GM23338 (cell line): Measurements from ENCODE around the gene DONSON. TPM values are rescaled to one million over a fixed set of nuclear protein-coding genes. Genes with fewer than 3 reads are reported as not detected.

Source experiments
- ATAC-seq: fragments of 200-7000 bp; cut with Tn5 transposase; 3 replicates; pipeline ENCODE4 v1.9.1; 2020
- DNase-seq: peaks from one replicate; pipeline ENCODE4 v3.0.0-alpha.2; 2015; ENCODE audit warnings: low spot score
- H2AFZ ChIP-seq: fragments of 200-600 bp; sonication (generic); 2 replicates; pipeline ENCODE4 v1.8.0; 2016; ENCODE audit warnings: antibody characterized with exemption, mild to moderate bottlenecking, moderate library complexity
- H3F3A ChIP-seq: fragments of 200-600 bp; sonication (generic); replicated peaks from 2 replicates; pipeline ENCODE4 v1.8.0; 2017; ENCODE audit warnings: antibody characterized with exemption, mixed run types, low read depth
- H3K27ac ChIP-seq: fragments of 200-600 bp; sonication (generic); 2 replicates; pipeline ENCODE4 v1.6.1; 2016; ENCODE audit warnings: low read depth
- H3K27me3 ChIP-seq: fragments of 200-600 bp; sonication (generic); 2 replicates; pipeline ENCODE4 v1.8.0; 2016; ENCODE audit warnings: mild to moderate bottlenecking, mixed run types, moderate library complexity; ENCODE audit not compliant: insufficient read depth
- H3K36me3 ChIP-seq: fragments of 200-600 bp; sonication (generic); 2 replicates; pipeline ENCODE4 v1.8.0; 2016; ENCODE audit warnings: mild to moderate bottlenecking; ENCODE audit not compliant: insufficient read depth
- H3K4me1 ChIP-seq: fragments of 200-600 bp; sonication (generic); 2 replicates; pipeline ENCODE4 v1.8.0; 2016; ENCODE audit warnings: mild to moderate bottlenecking, moderate library complexity; ENCODE audit not compliant: insufficient read depth
- H3K4me2 ChIP-seq: fragments of 200-600 bp; sonication (generic); 2 replicates; pipeline ENCODE4 v1.7.1; 2017; ENCODE audit warnings: mixed run types
- H3K4me3 ChIP-seq: fragments of 200-600 bp; sonication (generic); 2 replicates; pipeline ENCODE4 v1.6.1; 2016; ENCODE audit warnings: mixed run types
- H3K79me2 ChIP-seq: fragments of 200-600 bp; sonication (generic); replicated peaks from 2 replicates; pipeline ENCODE4 v1.8.0; 2017; ENCODE audit warnings: mild to moderate bottlenecking; ENCODE audit not compliant: insufficient read depth
- H3K9me2 ChIP-seq: fragments of 200-600 bp; sonication (generic); 2 replicates; pipeline ENCODE4 v1.8.0; 2017; ENCODE audit not compliant: insufficient read depth
- H4K20me1 ChIP-seq: fragments of 200-600 bp; sonication (generic); replicated peaks from 2 replicates; pipeline ENCODE4 v1.8.0; 2017; ENCODE audit warnings: mild to moderate bottlenecking; ENCODE audit not compliant: insufficient read depth
- H3K27ac Mint-ChIP-seq: 2 replicates; pipeline ENCODE4 v1.8.0; 2020; ENCODE audit warnings: inconsistent platforms, mild to moderate bottlenecking, moderate library complexity, mixed read lengths
- H3K27me3 Mint-ChIP-seq: 3 replicates; pipeline ENCODE4 v1.8.0; 2022; ENCODE audit warnings: low read depth, mild to moderate bottlenecking, moderate library complexity, mixed read lengths, inconsistent platforms; ENCODE audit not compliant: insufficient read depth, poor library complexity
- H3K36me3 Mint-ChIP-seq: 3 replicates; pipeline ENCODE4 v1.8.0; 2021; ENCODE audit warnings: low read depth, mild to moderate bottlenecking, inconsistent platforms, moderate library complexity, mixed read lengths
- H3K4me1 Mint-ChIP-seq: 3 replicates; pipeline ENCODE4 v1.8.0; 2020; ENCODE audit warnings: mild to moderate bottlenecking, inconsistent platforms, mixed read lengths
- H3K4me3 Mint-ChIP-seq: 3 replicates; pipeline ENCODE4 v1.8.0; 2021; ENCODE audit warnings: moderate library complexity, mild to moderate bottlenecking, inconsistent platforms, mixed read lengths
- H3K9me3 Mint-ChIP-seq: 3 replicates; pipeline ENCODE4 v1.8.0; 2020; ENCODE audit warnings: moderate library complexity, mild to moderate bottlenecking, inconsistent platforms, mixed read lengths
- CREB1 ChIP-seq: fragments of 250-450 bp; sonication (Bioruptor Pico); IDR thresholded peaks from 2 replicates; pipeline ENCODE4 v1.5.0; 2020; ENCODE audit warnings: low read depth, mild to moderate bottlenecking, moderate library complexity
- EZH2 ChIP-seq: fragments of 200-600 bp; sonication (generic); IDR thresholded peaks from one replicate; pipeline ENCODE4 v1.8.0; 2017; ENCODE audit warnings: antibody characterized with exemption, mild to moderate bottlenecking, low read depth; ENCODE audit not compliant: unreplicated experiment
- EZH2phosphoT487 ChIP-seq: fragments of 200-600 bp; sonication (generic); IDR thresholded peaks from one replicate; pipeline ENCODE4 v1.8.1; 2018; ENCODE audit warnings: antibody characterized with exemption; ENCODE audit not compliant: unreplicated experiment
- JUNB ChIP-seq: IDR thresholded peaks from one replicate; pipeline ENCODE4 v1.6.1; 2016; ENCODE audit warnings: antibody characterized with exemption; ENCODE audit not compliant: unreplicated experiment
- NANOG ChIP-seq: IDR thresholded peaks from 2 replicates; pipeline ENCODE4 v1.6.1; 2016; ENCODE audit warnings: antibody characterized with exemption, borderline replicate concordance
- POLR2AphosphoS5 ChIP-seq: IDR thresholded peaks from 2 replicates; pipeline ENCODE4 v1.6.1; 2016; ENCODE audit warnings: antibody characterized with exemption, low read depth
- STAT1 ChIP-seq: IDR thresholded peaks from one replicate; pipeline ENCODE4 v1.6.1; 2016; ENCODE audit warnings: antibody characterized with exemption; ENCODE audit not compliant: unreplicated experiment
- ZNF114 ChIP-seq: fragments of 250-450 bp; sonication (Bioruptor Pico); IDR thresholded peaks from 2 replicates; pipeline ENCODE4 v1.5.0; 2020; ENCODE audit warnings: mild to moderate bottlenecking, moderate library complexity
- ZNF331 ChIP-seq: fragments of 250-450 bp; sonication (Bioruptor Pico); IDR thresholded peaks from 2 replicates; pipeline ENCODE4 v1.5.0; 2020; ENCODE audit warnings: low read depth, mild to moderate bottlenecking, moderate library complexity
- ZNF462 ChIP-seq: fragments of 250-450 bp; sonication (Bioruptor Pico); IDR thresholded peaks from 2 replicates; pipeline ENCODE4 v1.5.0; 2020; ENCODE audit warnings: mild to moderate bottlenecking, moderate library complexity
- polyA plus RNA-seq: library from polyadenylated mRNA; unstranded; fragments of >200 nt; fragmentation: Nextera tagmentation; extraction: Ambion mirVana; gene quantifications from 2 replicates; pipeline ENCODE4 v1.2.1, GENCODE V29; 2016
- total RNA-seq: library from RNA; depleted of rRNA; stranded (reverse); fragments of >200 nt; shearing (Covaris generic); gene quantifications from 2 replicates; pipeline ENCODE4 v1.2.3, GENCODE V29; 2014
- TF ChIP-seq, protein P1 (sequence below): IDR thresholded peaks from one replicate; pipeline ENCODE4 v1.6.1; 2018; ENCODE audit warnings: antibody characterized with exemption; ENCODE audit not compliant: unreplicated experiment
- TF ChIP-seq, protein P2 (sequence below), 2 experiments: fragments of 200-600 bp in 1 of 2; sonication (generic) in 1 of 2; conservative IDR thresholded peaks; 2 replicates each; pipeline versions ENCODE4 v1.5.1 to v1.6.1; 2016 to 2017; ENCODE audit warnings: antibody characterized with exemption in 2 of 2, low read depth in 2 of 2, mild to moderate bottlenecking in 2 of 2, moderate library complexity in 1 of 2
- TF ChIP-seq, protein P3 (sequence below): IDR thresholded peaks from 2 replicates; pipeline ENCODE4 v1.6.1; 2016; ENCODE audit warnings: antibody characterized with exemption

The DONSON gene
- total and polyA plus RNA-seq, 2 experiments from 2014 or later: 32.9 to 35.2 TPM

DNA sequence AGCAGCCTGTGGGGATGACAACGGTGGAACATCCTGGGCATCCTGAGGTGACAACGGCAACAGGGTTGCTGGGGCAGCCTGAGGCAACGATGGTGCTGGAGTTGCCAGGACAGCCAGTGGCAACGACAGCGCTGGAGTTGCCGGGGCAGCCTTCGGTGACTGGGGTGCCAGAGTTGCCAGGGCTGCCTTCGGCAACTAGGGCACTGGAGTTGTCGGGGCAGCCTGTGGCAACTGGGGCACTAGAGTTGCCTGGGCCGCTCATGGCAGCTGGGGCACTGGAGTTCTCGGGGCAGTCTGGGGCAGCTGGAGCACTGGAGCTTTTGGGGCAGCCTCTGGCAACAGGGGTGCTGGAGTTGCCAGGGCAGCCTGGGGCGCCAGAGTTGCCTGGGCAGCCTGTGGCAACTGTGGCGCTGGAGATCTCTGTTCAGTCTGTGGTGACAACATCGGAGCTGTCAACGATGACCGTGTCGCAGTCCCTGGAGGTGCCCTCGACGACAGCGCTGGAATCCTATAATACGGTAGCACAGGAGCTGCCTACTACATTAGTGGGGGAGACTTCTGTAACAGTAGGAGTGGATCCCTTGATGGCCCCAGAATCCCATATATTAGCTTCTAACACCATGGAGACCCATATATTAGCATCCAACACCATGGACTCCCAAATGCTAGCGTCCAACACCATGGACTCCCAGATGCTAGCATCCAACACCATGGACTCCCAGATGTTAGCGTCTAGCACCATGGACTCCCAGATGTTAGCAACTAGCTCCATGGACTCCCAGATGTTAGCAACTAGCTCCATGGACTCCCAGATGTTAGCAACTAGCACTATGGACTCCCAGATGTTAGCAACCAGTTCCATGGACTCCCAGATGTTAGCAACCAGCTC, 37.5 kb downstream of the DONSON start:
- H3K4me3 ChIP-seq: no peak overlapping the region
- no peak for TF ChIP-seq POLR2AphosphoS5
- no peak for TF ChIP-seq JUNB
- no peak for TF ChIP-seq ZNF331 (CRISPR knock-in tag)
- no peak for TF ChIP-seq EZH2
- TF ChIP-seq NANOG: no peak
- no peak for TF ChIP-seq STAT1
- TF ChIP-seq, protein P1, sequence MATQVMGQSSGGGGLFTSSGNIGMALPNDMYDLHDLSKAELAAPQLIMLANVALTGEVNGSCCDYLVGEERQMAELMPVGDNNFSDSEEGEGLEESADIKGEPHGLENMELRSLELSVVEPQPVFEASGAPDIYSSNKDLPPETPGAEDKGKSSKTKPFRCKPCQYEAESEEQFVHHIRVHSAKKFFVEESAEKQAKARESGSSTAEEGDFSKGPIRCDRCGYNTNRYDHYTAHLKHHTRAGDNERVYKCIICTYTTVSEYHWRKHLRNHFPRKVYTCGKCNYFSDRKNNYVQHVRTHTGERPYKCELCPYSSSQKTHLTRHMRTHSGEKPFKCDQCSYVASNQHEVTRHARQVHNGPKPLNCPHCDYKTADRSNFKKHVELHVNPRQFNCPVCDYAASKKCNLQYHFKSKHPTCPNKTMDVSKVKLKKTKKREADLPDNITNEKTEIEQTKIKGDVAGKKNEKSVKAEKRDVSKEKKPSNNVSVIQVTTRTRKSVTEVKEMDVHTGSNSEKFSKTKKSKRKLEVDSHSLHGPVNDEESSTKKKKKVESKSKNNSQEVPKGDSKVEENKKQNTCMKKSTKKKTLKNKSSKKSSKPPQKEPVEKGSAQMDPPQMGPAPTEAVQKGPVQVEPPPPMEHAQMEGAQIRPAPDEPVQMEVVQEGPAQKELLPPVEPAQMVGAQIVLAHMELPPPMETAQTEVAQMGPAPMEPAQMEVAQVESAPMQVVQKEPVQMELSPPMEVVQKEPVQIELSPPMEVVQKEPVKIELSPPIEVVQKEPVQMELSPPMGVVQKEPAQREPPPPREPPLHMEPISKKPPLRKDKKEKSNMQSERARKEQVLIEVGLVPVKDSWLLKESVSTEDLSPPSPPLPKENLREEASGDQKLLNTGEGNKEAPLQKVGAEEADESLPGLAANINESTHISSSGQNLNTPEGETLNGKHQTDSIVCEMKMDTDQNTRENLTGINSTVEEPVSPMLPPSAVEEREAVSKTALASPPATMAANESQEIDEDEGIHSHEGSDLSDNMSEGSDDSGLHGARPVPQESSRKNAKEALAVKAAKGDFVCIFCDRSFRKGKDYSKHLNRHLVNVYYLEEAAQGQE: no peak
- no peak for TF ChIP-seq ZNF114
- no peak for TF ChIP-seq ZNF462 (CRISPR knock-in tag)
- no peak for TF ChIP-seq CREB1 (CRISPR knock-in tag)
- TF ChIP-seq, protein P2, sequence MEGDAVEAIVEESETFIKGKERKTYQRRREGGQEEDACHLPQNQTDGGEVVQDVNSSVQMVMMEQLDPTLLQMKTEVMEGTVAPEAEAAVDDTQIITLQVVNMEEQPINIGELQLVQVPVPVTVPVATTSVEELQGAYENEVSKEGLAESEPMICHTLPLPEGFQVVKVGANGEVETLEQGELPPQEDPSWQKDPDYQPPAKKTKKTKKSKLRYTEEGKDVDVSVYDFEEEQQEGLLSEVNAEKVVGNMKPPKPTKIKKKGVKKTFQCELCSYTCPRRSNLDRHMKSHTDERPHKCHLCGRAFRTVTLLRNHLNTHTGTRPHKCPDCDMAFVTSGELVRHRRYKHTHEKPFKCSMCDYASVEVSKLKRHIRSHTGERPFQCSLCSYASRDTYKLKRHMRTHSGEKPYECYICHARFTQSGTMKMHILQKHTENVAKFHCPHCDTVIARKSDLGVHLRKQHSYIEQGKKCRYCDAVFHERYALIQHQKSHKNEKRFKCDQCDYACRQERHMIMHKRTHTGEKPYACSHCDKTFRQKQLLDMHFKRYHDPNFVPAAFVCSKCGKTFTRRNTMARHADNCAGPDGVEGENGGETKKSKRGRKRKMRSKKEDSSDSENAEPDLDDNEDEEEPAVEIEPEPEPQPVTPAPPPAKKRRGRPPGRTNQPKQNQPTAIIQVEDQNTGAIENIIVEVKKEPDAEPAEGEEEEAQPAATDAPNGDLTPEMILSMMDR (conservative IDR thresholded peaks at IDR 0.05; ENCODE audit: low read depth in 2 of 2): no peak
- TF ChIP-seq, protein P3, sequence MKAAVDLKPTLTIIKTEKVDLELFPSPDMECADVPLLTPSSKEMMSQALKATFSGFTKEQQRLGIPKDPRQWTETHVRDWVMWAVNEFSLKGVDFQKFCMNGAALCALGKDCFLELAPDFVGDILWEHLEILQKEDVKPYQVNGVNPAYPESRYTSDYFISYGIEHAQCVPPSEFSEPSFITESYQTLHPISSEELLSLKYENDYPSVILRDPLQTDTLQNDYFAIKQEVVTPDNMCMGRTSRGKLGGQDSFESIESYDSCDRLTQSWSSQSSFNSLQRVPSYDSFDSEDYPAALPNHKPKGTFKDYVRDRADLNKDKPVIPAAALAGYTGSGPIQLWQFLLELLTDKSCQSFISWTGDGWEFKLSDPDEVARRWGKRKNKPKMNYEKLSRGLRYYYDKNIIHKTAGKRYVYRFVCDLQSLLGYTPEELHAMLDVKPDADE: no peak
- TF ChIP-seq EZH2phosphoT487: no peak
- ATAC-seq (no peak), DNase-seq (no peak)
- H3K27me3 Mint-ChIP-seq: no peaks in the 10 kb centered on the region
- peaks cover 51% of the 10 kb centered on the region for H4K20me1 ChIP-seq
- peaks cover 69% of the 10 kb centered on the region for H3K36me3 ChIP-seq
- H3K9me3 Mint-ChIP-seq: no peaks in the 10 kb centered on the region
- H3K36me3 Mint-ChIP-seq: peaks cover 94% of the 10 kb centered on the region
- no peak overlapping the region for H3K27ac Mint-ChIP-seq
- no peaks in the 10 kb centered on the region; the same call in 1 of the 3 replicates for H3K4me1 Mint-ChIP-seq
- H3K4me3 Mint-ChIP-seq: no peak overlapping the region
- H3K27me3 ChIP-seq: no peaks in the 10 kb centered on the region
- no peak overlapping the region for H2AFZ ChIP-seq
- H3K9me2 ChIP-seq: no peaks in the 10 kb centered on the region
- no peak overlapping the region for H3K4me2 ChIP-seq
- no peak overlapping the region for H3K27ac ChIP-seq
- no peaks in the 10 kb centered on the region for H3K4me1 ChIP-seq
- peaks cover 98% of the 10 kb centered on the region for H3K79me2 ChIP-seq
- peaks cover 10% of the 10 kb centered on the region; the same call in 1 of the 2 replicates for H3F3A ChIP-seq
